ENCODE measurements around the gene POLR2L. TPM values are rescaled to one million over a fixed set of nuclear protein-coding genes. Genes with fewer than 3 reads are reported as not detected.

Gene POLR2L
- total and polyA plus RNA-seq, 2 of the 13 experiments (the other 11 are each of a cell fraction or from before 2014, with no cell fraction given) = 104 to 114 TPM

DNA sequence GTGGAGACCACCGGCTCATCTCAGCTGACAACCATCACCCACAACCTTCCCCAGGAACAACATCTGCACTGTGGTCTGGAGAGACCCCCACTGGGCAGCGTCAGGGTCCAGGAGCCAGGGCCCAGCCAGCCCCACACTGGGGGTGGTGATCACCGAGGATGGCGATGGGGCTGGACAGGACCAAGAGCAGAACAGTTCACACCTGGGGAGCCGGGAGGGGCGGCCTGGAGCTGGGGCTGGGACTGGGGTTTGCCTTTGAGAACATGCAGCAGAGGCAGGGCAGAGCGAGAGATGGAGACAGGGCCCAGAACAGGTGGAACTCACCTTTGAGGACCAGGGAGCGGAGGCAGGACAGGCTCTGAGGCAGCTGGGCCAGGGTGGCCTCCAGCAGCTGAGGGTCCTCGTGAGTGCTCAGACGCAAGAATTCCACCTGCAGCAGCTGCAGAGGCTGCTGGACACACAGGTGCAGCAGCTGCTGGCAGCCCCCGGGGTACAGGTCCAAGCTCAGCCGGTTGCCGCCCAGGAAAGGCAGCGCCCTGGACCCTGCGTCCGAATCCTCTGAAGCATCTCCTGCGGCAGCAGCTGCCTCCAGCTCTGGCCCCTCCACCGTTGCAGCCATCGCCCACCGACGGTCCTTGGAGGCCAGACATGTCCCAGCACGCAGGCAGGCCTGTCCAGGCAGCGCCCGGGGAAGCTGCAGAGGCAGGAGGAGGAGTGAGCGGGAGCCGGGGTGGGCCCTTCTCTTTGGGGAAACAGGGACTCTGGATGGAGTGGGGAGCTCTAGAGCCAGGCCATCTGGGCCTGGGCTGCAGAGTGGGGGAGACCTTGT lies 38.3 kb downstream of the POLR2L start:
- CTCF ChIA-PET (ENCODE audit: low intra/inter-chr PET ratio, low total read pairs) = no interaction called here
- Histone ChIP-seq H3K4me2 (ENCODE audit: low read depth, low read length) (peak overlapping the region; percentile 94), H3K9me3 (ENCODE audit: low read length) (no peaks in the 10 kb centered on the region), H3K4me1 (ENCODE audit: insufficient read depth, low read length) (peaks cover 36% of the 10 kb centered on the region), H3K27me3 (ENCODE audit: control insufficient read depth in 1 of 2, insufficient read depth in 2 of 2, low read length in 2 of 2) (no peaks in the 10 kb centered on the region; a peak in 1 of 5 replicates), H3K36me3 (replicated peaks in 1 of 2; ENCODE audit: control insufficient read depth in 1 of 2, insufficient read depth in 2 of 2, low read length in 2 of 2) (peaks cover 7 to 8% of the 10 kb centered on the region in 2 experiments; a peak in 3 of 5 replicates), H4K20me1 (ENCODE audit: insufficient read depth, low read length) (no peaks in the 10 kb centered on the region), H3K27ac (ENCODE audit: extremely low read length, insufficient read depth, low read length) (peak overlapping the region; percentile 19), H2AFZ (ENCODE audit: low read length) (no peak overlapping the region), H3K79me2 (ENCODE audit: insufficient read depth, low read length) (peaks cover 25% of the 10 kb centered on the region), H3K9ac (ENCODE audit: insufficient read depth, low read depth, low read length) (peak overlapping the region; percentile 79), H3K4me3 (replicated peaks in 1 of 3; ENCODE audit: insufficient read depth in 1 of 3, low read depth in 2 of 3, low read length in 3 of 3) (peak overlapping the region; percentile 60 to 82 (median 80))
- no peak for FAIRE-seq
- DNase-seq (ENCODE audit: low spot score) = no peak
- ATAC-seq = peak; percentile 10
- POLR2A ChIA-PET = interaction anchor here (1.5 to 4.6 kb wide), 4 partner anchors 8 to 35 kb away, joined by 6 to 56 read pairs (median 14); partner anchors contain the start of gene PNPLA2
- intact Hi-C loops (cut with micrococcal nuclease; ENCODE audit: unreplicated experiment) (no loop called here), in situ Hi-C loops (cut with HindIII; ENCODE audit: extremely low pct_ligation_motif_present, low pct_unique_long_range_greater_than_20kb) (no loop called here)
- WGBS (ENCODE audit: low lambda C conversion rate) = 29% methylated on average over 23 of the region's 26 CpGs
- BruUV-seq (replicated peaks) = no TSS peak
- TF ChIP-seq KDM3A (CRISPR knock-in tag; IDR thresholded peaks at IDR 0.05; ENCODE audit: low read depth) (0 out of 2 replicates have a peak, but pooled peaks have one; percentile 11), SP140L (CRISPR knock-in tag; IDR thresholded peaks at IDR 0.05; ENCODE audit: borderline replicate concordance) (no peak), GPN1 (CRISPR knock-in tag; IDR thresholded peaks at IDR 0.05; ENCODE audit: borderline replicate concordance) (no peak), TBX2 (CRISPR knock-in tag; IDR thresholded peaks at IDR 0.05; ENCODE audit: borderline replicate concordance) (0 out of 2 replicates have a peak, but pooled peaks have one; percentile 18), ZFY (CRISPR knock-in tag; IDR thresholded peaks at IDR 0.05) (0 out of 2 replicates have a peak, but pooled peaks have one; percentile 15), KLF11 (CRISPR knock-in tag; IDR thresholded peaks at IDR 0.05) (no peak), ZMAT3 (CRISPR knock-in tag; conservative IDR thresholded peaks at IDR 0.05) (no peak), NFATC3 (CRISPR knock-in tag; IDR thresholded peaks at IDR 0.05) (no peak), ZNF510 (CRISPR knock-in tag; IDR thresholded peaks at IDR 0.05; ENCODE audit: low read depth) (0 out of 2 replicates have a peak, but pooled peaks have one; percentile 30), ZNF274 (CRISPR knock-in tag; IDR thresholded peaks at IDR 0.05) (0 out of 2 replicates have a peak, but pooled peaks have one; percentile 12), ZNF83 (CRISPR knock-in tag; IDR thresholded peaks at IDR 0.05; ENCODE audit: borderline replicate concordance) (no peak)
- TF ChIP-seq, protein P1, sequence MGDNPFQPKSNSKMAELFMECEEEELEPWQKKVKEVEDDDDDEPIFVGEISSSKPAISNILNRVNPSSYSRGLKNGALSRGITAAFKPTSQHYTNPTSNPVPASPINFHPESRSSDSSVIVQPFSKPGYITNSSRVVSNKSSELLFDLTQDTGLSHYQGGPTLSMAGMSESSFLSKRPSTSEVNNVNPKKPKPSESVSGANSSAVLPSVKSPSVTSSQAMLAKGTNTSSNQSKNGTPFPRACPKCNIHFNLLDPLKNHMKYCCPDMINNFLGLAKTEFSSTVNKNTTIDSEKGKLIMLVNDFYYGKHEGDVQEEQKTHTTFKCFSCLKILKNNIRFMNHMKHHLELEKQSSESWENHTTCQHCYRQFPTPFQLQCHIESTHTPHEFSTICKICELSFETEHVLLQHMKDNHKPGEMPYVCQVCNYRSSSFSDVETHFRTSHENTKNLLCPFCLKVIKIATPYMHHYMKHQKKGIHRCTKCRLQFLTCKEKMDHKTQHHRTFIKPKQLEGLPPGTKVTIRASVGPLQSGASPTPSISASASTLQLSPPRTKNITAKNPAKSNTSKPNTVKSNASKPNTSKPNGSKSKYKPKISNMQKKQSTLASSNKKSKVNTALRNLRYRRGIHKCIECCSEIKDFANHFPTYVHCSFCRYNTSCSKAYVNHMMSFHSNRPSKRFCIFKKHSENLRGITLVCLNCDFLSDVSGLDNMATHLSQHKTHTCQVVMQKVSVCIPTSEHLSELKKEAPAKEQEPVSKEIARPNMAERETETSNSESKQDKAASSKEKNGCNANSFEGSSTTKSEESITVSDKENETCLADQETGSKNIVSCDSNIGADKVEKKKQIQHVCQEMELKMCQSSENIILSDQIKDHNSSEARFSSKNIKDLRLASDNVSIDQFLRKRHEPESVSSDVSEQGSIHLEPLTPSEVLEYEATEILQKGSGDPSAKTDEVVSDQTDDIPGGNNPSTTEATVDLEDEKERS (CRISPR knock-in tag; IDR thresholded peaks at IDR 0.05) = no peak
- TF ChIP-seq, protein P2, sequence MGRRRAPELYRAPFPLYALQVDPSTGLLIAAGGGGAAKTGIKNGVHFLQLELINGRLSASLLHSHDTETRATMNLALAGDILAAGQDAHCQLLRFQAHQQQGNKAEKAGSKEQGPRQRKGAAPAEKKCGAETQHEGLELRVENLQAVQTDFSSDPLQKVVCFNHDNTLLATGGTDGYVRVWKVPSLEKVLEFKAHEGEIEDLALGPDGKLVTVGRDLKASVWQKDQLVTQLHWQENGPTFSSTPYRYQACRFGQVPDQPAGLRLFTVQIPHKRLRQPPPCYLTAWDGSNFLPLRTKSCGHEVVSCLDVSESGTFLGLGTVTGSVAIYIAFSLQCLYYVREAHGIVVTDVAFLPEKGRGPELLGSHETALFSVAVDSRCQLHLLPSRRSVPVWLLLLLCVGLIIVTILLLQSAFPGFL (CRISPR knock-in tag; IDR thresholded peaks at IDR 0.05) = no peak
- TF ChIP-seq, protein P3, sequence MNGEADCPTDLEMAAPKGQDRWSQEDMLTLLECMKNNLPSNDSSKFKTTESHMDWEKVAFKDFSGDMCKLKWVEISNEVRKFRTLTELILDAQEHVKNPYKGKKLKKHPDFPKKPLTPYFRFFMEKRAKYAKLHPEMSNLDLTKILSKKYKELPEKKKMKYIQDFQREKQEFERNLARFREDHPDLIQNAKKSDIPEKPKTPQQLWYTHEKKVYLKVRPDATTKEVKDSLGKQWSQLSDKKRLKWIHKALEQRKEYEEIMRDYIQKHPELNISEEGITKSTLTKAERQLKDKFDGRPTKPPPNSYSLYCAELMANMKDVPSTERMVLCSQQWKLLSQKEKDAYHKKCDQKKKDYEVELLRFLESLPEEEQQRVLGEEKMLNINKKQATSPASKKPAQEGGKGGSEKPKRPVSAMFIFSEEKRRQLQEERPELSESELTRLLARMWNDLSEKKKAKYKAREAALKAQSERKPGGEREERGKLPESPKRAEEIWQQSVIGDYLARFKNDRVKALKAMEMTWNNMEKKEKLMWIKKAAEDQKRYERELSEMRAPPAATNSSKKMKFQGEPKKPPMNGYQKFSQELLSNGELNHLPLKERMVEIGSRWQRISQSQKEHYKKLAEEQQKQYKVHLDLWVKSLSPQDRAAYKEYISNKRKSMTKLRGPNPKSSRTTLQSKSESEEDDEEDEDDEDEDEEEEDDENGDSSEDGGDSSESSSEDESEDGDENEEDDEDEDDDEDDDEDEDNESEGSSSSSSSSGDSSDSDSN (CRISPR knock-in tag; IDR thresholded peaks at IDR 0.05) = peak; percentile 44; the same call in 1 of the 2 replicates
